GM18858 (cell line): Measurements from ENCODE around the gene PHF8.

ENCODE experiments used
- ATAC-seq: cut with Tn5 transposase; IDR thresholded peaks from one replicate; pipeline ENCODE4 v1.9.1; 2021; ENCODE audit not compliant: unreplicated experiment

PHF8 gene

GRCh38 chrX:54044126-54044876 is at the start of gene PHF8:
TSS of gene PHF8 (minus strand) at chrX:54044473. CDS start at chrX:54042728, 1,745 bp downstream.
- ATAC-seq, result peak; percentile 80

GRCh38 chrX:54093571-54093970 is 49.3 kb upstream of the PHF8 start:
- no peak for ATAC-seq

- no peak for ATAC-seq
Observed at GRCh38 chrX:54093159-54093558, 48.9 kb upstream of the PHF8 start.

GRCh38 chrX:54090880-54091279 is 46.6 kb upstream of the PHF8 start:
- ATAC-seq, result no peak

- ATAC-seq, result no peak
Observed at GRCh38 chrX:54089191-54089590, 44.9 kb upstream of the PHF8 start.

- ATAC-seq, result no peak
Observed at GRCh38 chrX:54087661-54088060, 43.4 kb upstream of the PHF8 start.

- no peak for ATAC-seq
Observed at GRCh38 chrX:54085666-54086065, 41.4 kb upstream of the PHF8 start.

- ATAC-seq, result no peak
Observed at GRCh38 chrX:54076903-54077302, 32.6 kb upstream of the PHF8 start.

- no peak for ATAC-seq
Observed at GRCh38 chrX:54074826-54075225, 30.6 kb upstream of the PHF8 start.

GRCh38 chrX:54067766-54068165 is 23.5 kb upstream of the PHF8 start:
- no peak for ATAC-seq

- no peak for ATAC-seq
Observed at GRCh38 chrX:54066841-54067240, 22.6 kb upstream of the PHF8 start.

- ATAC-seq, result no peak
Observed at GRCh38 chrX:54064564-54064963, 20.3 kb upstream of the PHF8 start.

GRCh38 chrX:54063361-54063760 is 19.1 kb upstream of the PHF8 start:
- ATAC-seq, result no peak

GRCh38 chrX:54049801-54050200 is 5.5 kb upstream of the PHF8 start:
- no peak for ATAC-seq

- ATAC-seq, result no peak
Observed at GRCh38 chrX:54048412-54048811, 4.1 kb upstream of the PHF8 start.

- no peak for ATAC-seq
Observed at GRCh38 chrX:54045563-54046228, 1.4 kb upstream of the PHF8 start.

- no peak for ATAC-seq
Observed at GRCh38 chrX:54044877-54045338, 635 bp upstream of the PHF8 start.

GRCh38 chrX:54043541-54044125 is 640 bp downstream of the PHF8 start:
- ATAC-seq, result no peak

GRCh38 chrX:54043056-54043455 is 1.2 kb downstream of the PHF8 start:
- ATAC-seq, result no peak

GRCh38 chrX:54042609-54043021 is 1.7 kb downstream of the PHF8 start:
- ATAC-seq, result no peak

GRCh38 chrX:54030329-54030728 is 13.9 kb downstream of the PHF8 start:
- no peak for ATAC-seq

GRCh38 chrX:54029529-54030143 is 14.6 kb downstream of the PHF8 start:
- no peak for ATAC-seq
